COLO829 (cell line): ENCODE results near the gene CARD11.
A peak's percentile ranks its signal among the peaks of the same experiment; 100 is the strongest.
"Not testable (repeated sequence)": the region's sequence is repeated elsewhere in the genome, so short reads cannot be mapped to it uniquely, and the experiment has no call there.

Source experiments
- DNase-seq: peaks from one replicate; pipeline ENCODE4 v3.0.0; 2012; ENCODE audit warnings: low spot score

The CARD11 gene

DNA sequence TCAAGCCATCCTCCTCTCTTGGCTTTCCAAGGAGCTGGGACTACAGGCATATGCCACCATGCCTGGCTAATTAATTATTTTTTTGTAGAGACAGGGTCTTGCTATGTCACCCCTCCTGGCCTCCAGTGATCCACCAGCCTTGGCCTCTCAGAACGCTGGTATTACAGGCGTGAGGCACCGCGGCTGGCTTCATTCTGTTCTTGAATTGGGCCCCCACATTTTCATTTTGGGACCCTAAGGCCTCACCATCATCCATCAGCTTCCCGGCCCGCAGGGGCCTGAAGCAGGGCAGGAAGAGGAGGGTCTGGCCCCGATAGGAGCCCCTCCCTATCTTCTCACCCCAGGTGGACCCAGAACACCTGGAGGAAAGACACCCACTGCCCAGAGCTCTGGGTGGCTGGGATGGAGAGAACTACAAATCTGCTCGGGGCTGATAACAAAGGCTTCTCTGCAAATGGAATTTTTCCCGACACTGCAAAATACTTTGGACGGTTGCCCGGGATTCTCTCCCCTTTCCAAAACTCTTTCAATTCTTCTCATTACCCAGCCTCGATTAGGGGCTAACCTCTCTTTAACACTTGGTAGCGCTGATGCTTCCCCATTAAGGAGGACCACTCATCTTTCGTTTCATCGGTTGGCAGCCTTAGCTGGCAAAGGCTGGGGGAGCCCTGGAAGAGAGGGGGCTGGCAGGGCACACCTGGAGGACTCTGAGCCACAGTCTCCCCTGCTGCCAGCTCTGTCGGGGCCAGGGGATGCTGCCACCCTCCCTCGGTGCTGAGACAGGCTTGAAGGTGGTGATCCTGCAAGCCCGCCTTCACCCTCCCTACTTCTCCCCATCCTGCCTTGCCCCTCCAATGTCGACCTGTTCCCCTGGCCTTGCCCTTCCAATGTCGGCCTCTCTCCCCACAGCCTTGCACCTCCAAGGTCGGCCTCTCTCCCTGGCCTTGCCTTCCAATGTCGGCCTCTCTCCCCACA lies 118.5 kb downstream of the CARD11 start:
- no peak for DNase-seq

DNA sequence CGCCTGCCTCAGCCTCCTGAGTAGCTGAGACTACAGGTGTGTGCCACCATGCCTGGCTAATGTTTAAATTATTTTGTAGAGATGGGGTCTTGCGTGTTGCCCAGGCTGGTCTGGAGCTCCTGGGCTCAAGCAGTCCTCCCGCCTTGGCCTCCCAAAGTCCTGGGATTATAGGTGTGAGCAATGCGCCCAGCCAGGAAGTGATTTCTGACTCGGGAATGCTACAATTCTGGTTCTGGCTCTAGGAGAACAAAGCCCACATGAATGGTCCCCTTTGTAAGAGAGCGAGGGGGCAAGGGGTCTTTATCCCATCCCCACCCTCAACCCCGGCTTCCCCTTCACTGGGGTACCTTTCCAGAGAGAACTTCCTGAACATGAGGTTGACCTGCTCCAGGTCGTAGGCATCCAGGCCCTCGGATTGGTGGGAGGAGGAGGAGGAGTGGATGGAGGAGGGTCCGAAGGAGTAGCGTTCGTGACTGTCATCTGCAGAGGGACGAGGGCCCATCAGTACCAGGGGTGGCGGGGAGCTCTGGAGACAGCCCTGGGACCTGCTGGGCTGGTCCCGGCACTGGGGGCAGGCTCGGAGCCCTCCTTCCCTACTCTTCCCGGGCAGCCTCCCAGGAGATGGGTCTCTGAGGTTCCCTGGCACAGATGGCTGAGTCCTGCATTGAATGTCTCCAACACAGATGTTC lies 119.6 kb downstream of the CARD11 start:
- DNase-seq = no peak

DNA sequence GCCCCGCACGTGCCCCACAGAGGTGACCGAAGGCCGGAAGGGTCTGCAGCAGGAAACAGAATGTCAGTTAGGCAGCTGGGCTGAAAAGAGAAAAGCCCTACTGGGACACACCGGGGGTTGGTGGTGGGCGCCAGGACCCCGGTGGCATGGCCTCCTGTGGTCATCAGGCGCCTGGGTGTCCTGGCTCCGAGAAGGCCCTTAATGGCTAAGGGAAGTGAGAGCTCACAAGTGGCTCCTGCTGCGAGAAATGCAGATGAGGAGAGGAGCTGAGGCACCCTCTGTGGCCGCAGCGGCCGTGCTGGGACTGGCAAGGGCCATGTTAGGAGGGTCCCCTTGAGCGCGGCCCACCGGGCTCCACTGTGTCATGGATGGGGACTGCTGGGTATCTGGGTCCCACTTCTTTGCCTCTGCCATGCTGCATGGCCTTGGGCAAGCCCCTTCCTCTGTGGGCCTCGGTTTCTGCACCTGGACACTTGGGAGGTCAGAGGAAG lies 120.3 kb downstream of the CARD11 start:
- DNase-seq = no peak

DNA sequence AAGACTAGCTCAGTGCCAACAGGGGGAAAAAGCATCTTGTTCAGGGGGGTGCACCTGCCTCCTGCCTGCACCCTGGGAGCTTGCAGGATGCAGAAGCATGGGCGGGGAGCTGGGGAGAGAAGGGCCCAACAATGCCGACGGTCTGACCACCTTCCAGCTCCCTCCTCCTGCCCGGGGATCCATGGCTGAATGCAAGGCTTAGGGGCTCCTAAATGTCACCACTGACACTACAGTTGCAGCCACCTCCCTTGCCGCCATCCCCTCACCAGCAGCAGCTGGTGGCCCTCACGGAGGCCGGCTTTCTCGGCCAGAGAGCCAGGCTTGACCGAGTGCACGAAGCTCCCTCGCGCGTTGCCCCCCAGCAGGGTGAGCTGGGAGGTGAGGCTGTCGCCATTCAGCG lies 120.8 kb downstream of the CARD11 start:
- no peak for DNase-seq

DNA sequence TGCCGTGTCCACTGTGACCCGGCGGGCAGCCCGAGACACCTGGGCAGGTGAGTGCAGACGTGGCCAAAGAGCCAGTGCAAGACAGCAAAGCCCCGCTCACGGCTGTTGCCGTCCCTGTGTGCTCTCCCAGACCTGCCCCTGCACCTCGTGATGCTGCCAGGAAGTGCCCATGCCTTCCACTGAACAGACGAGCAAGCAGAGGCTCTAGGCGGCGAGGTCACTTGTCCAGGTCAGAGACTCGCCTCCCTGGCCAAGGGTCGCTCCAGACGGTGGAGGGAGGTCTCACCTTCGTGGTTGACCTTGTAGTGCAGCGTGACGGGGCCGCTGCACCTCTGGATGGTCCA lies 121.3 kb downstream of the CARD11 start:
- no peak for DNase-seq

DNA sequence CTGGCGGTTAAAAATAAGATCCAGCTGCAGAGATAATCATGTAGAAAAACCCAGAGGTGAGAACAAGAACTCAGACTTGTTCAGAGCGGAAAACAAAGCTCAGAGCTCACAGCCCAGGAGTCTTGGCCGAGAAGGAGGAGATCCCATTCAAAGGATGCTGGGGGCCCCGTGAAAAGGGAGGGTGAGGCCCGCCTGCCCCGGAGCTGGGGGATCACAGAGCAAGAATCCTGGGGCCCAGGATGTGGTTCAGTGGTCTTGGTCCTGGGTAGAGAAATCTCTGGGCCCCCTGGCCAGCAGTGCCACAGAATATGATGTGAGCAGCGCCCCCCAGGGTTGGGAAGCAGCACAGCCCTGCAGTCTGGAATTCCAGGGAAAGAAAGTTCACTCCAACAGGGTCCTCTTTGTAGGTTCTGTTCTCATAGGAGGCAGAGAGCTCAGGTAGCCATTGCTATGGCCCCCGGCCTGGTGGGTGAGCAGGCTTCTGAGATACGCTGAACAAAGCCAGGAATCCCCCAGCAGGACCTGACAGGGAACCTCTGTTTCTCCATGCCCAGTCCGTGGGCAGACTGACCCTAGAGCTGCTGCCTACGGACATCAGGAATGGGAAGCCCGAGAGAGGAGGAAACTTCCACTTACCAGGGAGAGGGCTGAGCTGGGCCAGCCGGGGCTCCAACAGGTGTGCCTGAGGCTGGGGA lies 121.9 kb downstream of the CARD11 start:
- peak; percentile 30 for DNase-seq

DNA sequence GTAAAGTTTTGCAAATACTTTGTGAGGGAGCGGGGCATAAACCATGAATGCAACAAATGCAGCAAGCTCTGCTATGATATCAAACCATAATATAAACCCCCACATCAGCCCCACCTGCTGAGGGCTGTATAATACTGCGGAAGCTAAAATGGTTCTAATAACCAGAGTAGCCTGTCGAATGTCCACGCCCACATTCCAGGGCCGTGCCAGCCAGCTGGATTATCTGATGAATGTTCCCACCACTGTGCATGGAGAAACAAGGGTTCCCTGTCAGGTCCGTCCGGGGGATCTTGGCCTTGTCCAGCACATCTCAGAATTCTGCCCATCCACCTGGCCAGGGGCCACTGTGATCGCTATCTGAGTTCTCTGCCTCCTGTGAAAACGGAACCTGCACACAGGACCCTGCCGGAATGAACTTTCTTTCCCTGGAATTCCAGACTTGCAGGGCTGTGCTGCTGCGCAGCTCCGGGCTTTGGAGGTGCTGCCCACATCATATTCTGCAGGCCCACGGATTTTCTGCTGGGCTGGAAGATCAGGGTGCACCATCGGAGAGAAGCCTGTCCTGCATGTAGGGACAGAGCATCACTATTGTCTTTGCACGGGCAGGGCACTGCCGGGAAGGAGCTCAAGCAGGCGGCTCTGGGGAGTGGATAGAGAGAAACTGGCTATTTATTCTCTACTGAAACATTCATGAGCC lies 122.6 kb downstream of the CARD11 start:
- peak; percentile 28 for DNase-seq

DNA sequence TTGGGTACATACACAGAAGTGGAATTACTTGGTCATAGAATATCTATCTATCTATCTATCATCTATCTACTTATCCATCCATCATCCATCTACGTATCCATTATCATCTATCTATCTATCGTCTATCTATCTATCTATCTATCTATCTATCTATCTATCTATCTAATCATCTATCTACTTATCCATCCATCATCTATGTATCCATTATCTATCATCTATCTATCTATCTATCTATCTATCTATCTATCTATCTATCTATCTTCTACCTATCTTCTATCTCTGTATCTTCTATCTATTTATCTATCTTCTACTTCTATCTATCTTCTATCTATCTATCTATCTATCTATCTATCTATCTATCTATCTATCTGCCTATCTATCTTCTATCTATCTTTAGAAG lies 123.2 kb downstream of the CARD11 start:
- DNase-seq = not testable (repeated sequence)

DNA sequence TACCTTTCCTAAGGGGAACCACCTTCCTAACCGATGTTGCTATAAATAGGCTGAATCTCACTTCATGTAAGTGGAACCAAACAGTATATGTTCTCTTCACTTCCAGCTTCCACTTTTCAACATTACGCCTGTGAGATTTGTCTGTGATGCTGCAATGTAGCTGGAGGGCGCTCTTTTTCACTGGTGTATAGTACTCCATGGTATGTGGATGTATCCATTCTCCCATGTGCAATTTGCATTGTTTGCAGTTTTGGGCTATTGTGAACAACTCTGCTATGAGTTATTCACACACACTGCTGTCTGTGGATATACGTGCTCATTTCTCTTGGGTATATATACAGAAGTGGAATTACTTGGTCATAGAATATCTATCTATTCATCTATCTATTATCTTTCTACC lies 123.6 kb downstream of the CARD11 start:
- no peak for DNase-seq

DNA sequence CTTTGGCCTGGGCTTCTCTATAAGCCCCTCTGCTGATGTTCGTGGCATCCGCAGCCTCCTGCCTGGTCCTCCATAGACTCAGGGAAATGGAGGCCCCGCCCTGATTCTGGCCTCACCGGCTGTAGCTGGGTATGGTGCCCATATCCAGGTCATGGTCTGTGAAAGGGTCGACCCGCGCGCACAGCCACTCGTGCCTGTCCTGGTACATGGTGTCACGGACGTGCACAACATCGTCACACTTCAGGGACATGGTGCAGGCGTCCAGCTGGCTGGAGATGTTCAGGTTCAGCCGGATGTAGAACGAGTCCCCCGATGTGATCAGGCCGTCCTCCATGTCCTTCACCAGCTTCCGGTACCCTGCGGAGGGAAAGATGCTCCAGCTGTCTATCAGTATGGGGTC lies 124.4 kb downstream of the CARD11 start:
- DNase-seq = no peak

DNA sequence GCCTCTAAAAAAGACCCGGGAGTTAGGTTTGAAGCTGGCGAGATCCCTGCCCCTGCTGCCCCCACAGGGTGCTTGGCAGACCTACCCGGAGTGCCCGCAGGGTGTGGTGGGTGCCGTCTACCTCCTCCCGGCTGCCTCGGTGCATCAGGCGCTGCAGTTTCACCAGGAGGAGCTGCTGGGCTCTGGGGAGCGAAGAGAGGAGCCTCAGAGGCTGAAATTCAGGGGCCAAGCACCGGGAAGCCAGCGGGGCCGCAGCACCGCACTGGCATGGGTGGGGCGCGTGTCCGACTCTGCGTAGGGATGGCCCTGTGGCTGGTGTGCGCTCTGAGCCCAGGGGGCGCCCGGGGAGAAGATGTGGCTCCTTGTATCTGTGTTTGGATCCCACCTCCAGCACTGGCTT lies 125.3 kb downstream of the CARD11 start:
- DNase-seq = no peak

DNA sequence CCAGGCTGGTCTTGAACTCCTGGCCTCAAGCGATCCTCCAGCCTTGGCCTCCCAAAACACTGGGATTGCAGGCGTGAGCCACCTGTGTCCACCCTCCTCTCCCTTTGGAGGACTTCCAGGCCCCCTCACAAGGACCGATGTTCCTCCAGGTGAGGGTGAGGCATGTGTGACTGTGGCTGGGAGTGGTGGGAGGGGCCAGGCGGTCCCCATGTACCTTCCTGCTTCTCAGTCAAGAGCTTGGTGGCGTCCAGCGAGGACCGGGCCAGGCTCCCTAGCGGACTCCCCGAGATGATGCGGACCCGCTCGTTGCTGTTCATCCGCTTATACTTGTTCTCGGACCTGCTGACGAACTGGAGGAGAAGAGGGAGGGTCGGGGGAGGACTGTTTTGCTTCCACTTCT lies 128.6 kb downstream of the CARD11 start:
- DNase-seq = no peak

DNA sequence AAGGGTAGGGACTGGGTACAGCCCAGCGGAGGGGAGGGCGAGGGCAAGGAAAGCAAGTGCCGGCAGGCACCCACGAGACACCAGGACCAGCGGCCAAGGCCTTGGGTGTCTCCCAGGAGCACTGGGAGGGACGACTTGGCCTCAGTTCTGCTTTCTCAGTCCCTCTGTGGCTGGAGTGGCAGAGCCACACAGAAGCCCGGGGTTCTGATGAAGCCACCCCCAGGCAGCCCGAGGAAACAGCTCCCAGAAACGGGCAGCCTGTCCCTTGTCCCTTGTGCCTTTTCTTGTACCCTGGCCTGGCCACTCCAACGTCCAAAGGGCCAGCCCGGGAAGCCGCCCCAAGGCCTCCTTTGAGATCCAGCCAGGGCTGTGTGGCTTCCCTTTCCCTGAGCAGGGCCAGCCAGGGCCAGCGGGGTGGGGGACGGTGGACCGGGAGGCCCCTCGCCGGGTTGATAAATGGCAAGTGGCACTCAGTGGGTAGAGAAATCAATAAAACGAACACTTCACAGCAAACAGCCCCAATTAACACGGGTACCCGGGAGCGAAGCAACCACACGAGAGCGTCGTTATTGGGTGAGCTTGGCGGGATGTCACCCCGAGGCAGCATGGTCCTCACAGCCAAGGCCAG lies 129.8 kb downstream of the CARD11 start:
- DNase-seq = no peak

DNA sequence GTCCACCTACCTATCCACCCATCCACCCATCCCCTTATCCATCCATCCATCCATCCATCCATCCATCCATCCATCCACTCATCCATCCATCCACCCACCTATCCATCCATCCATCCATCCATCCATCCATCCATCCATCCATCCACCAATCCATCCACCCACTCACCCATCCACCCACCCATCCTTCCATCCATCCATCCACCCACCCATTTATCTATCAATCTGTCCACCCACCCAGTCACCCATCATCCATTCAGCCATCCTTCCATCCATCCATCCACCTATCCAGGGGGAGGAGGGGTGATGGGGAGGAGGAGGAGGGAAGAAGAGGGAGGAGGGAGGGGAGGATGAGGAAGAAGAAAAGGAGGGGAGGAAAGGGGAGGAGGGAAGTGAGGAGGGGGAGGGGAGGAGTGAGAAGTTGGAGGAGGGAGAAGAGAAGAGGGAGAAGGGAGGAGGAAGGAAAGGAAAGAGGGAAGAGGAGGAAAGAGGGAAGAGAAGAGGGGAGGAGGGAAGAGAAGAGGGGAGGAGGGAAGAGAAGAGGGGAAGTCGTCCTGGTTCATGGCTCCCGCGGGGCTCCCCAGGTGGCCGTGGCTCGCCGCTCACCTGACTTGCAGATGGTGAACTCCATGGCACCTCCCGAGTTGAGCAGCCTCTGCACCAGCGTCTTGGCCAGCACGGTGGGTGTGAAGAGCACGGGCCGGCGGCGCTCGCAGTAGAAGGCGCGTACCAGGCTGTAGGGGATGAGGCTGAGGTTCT lies 130.8 kb downstream of the CARD11 start:
- DNase-seq = no peak

DNA sequence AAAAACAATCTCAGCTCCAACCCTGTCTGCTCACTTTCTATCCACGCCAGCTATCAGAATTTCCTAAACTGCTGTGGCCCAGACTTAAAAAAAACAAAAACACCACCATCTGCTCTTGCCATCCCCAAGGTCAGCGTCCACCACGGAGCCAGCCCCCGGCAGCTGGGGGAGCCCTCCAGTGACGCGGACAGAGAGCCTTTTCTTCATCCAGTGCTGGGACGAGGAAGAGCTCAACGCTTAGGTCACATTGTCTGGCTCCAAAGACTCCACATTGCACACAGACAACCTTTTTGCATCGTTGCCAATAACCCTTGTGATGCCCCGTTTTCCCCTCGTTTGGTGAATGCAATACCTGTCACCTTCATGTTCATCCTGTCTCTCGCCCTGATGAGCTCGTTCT lies 132.2 kb downstream of the CARD11 start:
- DNase-seq = no peak

DNA sequence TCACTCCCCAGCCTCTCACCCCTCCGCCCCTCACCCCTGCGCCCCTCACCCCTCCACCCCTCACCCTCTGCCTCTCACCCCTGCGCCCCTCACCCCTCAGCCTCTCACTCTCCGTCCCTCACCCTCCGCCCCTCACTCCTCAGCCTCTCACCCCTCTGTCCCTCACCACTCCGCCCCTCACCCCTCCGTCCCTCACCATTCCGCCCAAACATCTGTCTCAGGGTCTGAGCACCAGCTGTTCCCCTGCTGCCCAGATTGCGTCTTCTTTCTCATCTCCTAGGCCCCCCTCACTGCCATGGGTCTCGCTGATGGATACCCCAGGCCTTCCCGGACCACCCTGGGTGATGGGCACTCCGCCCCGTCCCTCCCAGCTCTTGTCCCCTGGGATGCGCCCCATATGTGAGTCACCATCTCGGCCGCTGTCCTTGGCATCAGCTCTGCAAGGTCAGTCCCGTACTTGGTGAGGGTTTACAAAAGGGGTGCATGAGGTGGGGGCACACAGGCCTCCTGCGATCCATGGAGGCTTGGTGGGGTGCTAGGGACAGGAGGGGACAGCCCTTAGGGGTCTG lies 134.1 kb downstream of the CARD11 start:
- DNase-seq = no peak

DNA sequence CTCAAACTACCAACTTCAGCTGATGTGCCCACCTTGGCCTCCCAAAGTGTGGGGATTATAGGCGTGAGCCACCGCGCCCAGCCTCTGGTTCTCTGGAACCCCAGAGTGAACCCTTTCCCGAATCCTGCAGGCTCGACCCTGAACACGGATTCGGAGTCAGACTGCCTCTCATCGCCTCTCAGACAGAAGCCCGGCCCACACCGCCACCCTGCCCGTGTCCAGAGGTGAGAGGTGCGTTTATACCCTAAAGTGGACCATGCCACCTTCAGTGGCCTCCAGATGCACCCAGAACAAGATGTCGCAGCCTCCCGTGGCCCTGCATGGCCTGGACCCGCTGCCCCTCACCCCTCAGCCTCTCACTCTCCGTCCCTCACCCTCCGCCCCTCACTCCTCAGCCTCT lies 134.6 kb downstream of the CARD11 start:
- no peak for DNase-seq

DNA sequence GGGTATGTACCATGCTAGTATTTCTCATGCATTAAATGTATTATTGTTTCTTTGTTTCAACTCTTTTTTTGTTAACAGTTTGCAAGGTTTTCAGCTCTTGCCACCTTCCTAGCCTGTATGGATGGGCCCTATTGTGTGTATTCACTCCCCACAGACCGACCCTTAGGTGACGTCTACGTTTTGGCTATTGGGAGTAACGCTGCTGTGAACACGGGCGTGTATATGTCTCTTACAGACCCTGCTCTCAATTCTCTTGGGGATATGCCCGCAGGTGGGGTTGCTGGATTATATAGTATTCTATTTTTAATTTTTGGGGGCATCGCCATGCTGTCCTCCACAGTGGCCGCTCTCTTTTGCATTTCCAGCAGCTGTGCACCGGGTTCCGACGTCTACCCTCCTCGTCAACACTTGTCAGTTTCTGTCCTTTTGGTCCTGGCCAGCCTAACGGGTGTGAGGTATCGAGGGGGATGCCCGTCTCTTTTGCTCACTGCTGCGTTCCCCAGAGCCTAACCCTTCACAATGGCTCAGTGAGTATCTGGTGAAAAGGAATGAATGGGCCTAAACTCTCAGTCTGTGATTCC lies 135.5 kb downstream of the CARD11 start:
- no peak for DNase-seq

DNA sequence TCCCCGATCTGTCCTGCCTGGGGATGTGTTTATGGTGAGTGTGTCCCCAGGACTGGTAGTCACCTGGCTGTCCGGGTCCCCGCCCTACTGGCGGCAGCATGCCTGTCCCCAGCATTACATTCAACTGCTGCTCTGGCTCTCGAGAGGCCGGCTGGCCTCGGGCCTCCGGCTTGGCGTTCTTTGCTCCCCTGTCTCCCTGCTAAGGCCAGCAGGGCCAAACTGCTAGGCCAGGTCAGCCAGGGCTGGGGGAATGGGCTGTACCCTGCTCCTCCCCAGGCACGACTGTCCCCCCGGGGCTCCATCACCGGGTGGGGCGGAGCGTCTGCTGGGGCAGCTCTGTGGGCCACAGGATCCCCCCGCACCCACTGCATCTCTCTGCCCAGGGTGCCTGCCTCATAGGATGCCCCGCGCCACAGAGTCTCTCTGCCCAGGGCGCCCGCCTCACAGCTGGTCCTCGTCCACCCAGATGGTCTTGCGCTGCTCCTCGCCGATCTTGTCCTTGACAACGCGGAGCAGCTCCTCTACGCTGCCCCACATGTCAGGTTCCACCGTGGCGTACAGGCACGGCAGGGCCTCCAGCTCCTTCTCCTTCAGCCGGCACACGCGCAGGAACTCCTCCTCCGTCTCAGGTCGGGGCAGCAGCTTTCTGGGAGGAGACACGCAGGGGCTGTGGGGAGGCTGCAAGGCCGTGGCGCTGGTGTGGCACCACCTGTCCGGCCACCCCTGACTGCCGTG lies 137.3 kb downstream of the CARD11 start:
- DNase-seq = no peak
